Neural progenitor cell (in vitro differentiated cells): ENCODE data around the gene SMAD6. TPM values are rescaled to one million over a fixed set of nuclear protein-coding genes. Genes with fewer than 3 reads are reported as not detected.
A peak's percentile ranks its signal among the peaks of the same experiment; 100 is the strongest.

ENCODE experiments used
- DNase-seq: peaks from one replicate; pipeline ENCODE4 v3.0.0-alpha.2; 2016; ENCODE audit warnings: low spot score
- H2AFZ ChIP-seq: fragments of 200-600 bp; sonication (generic); replicated peaks from 2 replicates; pipeline ENCODE4 v1.6.1; 2016; ENCODE audit warnings: antibody characterized with exemption
- H3F3A ChIP-seq: fragments of 200-600 bp; sonication (generic); 2 replicates; pipeline ENCODE4 v1.6.1; 2016; ENCODE audit warnings: antibody characterized with exemption, low read depth
- H3K27ac ChIP-seq: fragments of 200-600 bp; sonication (generic); 2 replicates; pipeline ENCODE4 v1.5.1; 2016; ENCODE audit warnings: mild to moderate bottlenecking
- H3K27me3 ChIP-seq: fragments of 200-600 bp; sonication (generic); 2 replicates; pipeline ENCODE4 v1.6.1; 2016; ENCODE audit warnings: mild to moderate bottlenecking, moderate library complexity
- H3K36me3 ChIP-seq: fragments of 200-600 bp; sonication (generic); 2 replicates; pipeline ENCODE4 v1.5.1; 2016
- H3K4me1 ChIP-seq: fragments of 200-600 bp; sonication (generic); 2 replicates; pipeline ENCODE4 v1.6.1; 2016; ENCODE audit warnings: mixed run types
- H3K4me2 ChIP-seq: fragments of 200-600 bp; sonication (generic); 2 replicates; pipeline ENCODE4 v1.6.1; 2016
- H3K4me3 ChIP-seq: fragments of 200-600 bp; sonication (generic); 2 replicates; pipeline ENCODE4 v1.5.1; 2016
- H3K79me2 ChIP-seq: fragments of 200-600 bp; sonication (generic); 2 replicates; pipeline ENCODE4 v1.6.1; 2016; ENCODE audit warnings: low read depth
- H3K9ac ChIP-seq: fragments of 200-600 bp; sonication (generic); 2 replicates; pipeline ENCODE4 v1.6.1; 2016
- H3K9me3 ChIP-seq: fragments of 200-600 bp; sonication (generic); 2 replicates; pipeline ENCODE4 v1.5.1; 2016; ENCODE audit warnings: low read depth
- H4K20me1 ChIP-seq: fragments of 200-600 bp; sonication (generic); 2 replicates; pipeline ENCODE4 v1.6.1; 2016; ENCODE audit warnings: low read depth
- H3K27ac Mint-ChIP-seq: 3 replicates; pipeline ENCODE4 v1.8.0; 2021; ENCODE audit warnings: mixed read lengths
- H3K27me3 Mint-ChIP-seq: 2 replicates; pipeline ENCODE4 v1.8.0; 2022; ENCODE audit warnings: low read depth, mild to moderate bottlenecking, inconsistent platforms, moderate library complexity, mixed read lengths; ENCODE audit not compliant: insufficient read depth
- H3K36me3 Mint-ChIP-seq: 3 replicates; pipeline ENCODE4 v1.8.0; 2021; ENCODE audit warnings: mixed read lengths
- H3K4me1 Mint-ChIP-seq: 3 replicates; pipeline ENCODE4 v1.8.0; 2021; ENCODE audit warnings: mixed read lengths
- H3K4me3 Mint-ChIP-seq: 3 replicates; pipeline ENCODE4 v1.8.0; 2021; ENCODE audit warnings: mild to moderate bottlenecking, moderate library complexity, mixed read lengths
- H3K9me3 Mint-ChIP-seq: 3 replicates; pipeline ENCODE4 v1.8.0; 2020; ENCODE audit warnings: mixed read lengths
- EZH2 ChIP-seq: fragments of 200-600 bp; sonication (generic); IDR thresholded peaks from 2 replicates; pipeline ENCODE4 v1.6.1; 2017; ENCODE audit warnings: antibody characterized with exemption, mild to moderate bottlenecking, moderate library complexity
- EZH2phosphoT487 ChIP-seq: fragments of 200-600 bp; sonication (generic); IDR thresholded peaks from 2 replicates; pipeline ENCODE4 v1.6.1; 2017; ENCODE audit warnings: antibody characterized with exemption
- total RNA-seq: library from RNA; depleted of rRNA; stranded (reverse); fragments of >200 nt; gene quantifications from 2 replicates; pipeline ENCODE4 v1.2.3, GENCODE V29; 2015; ENCODE audit warnings: low replicate concordance
- TF ChIP-seq, protein P1 (sequence below): fragments of 200-600 bp; sonication (generic); IDR thresholded peaks from 2 replicates; pipeline ENCODE4 v1.5.1; 2017; ENCODE audit warnings: antibody characterized with exemption, mild to moderate bottlenecking

SMAD6 gene
- total RNA-seq, 1 donor from 2014 or later, result 3.4 TPM

DNA sequence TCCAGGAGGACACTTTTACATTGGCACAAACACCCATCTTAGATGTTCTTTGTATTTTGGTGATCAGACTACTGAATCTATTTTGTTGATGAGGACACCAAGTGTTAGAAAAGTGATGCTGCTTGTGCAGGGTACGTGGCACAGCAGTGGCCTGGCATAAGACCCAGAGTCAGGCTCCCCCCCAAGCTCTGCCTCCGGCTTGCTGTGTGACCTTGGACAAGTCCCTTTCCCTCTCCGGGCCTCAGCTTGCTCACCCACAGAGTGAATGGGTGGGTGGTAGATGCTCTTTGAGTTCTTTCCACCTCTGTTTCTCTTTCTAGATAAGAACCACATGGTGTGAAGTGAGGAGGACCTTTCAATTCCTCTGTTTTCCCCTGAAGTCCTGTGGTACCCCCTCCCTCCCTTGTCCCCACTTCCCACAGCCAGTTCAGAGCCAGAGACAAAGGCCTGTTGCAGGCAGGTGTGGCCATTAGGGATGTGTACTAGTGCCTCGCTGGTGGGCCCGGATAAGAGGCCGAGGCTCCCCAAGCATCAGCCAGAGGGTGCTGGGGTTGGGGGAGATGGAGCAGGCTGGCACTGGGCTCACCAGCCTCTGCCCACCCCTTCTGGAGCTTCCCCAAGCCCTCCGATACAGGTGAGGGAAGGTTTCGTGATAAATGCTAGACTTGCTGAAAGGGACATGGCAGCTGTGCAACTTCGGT lies 43.6 kb downstream of the SMAD6 start:
- peaks cover 16% of the 10 kb centered on the region for H3F3A ChIP-seq
- H3K4me3 Mint-ChIP-seq, result no peak overlapping the region
- H3K36me3 ChIP-seq, result no peaks in the 10 kb centered on the region
- no peak overlapping the region for H3K4me3 ChIP-seq
- H3K27ac Mint-ChIP-seq, result peak overlapping the region; percentile 89
- H3K27me3 ChIP-seq, result no peaks in the 10 kb centered on the region
- peaks cover 46% of the 10 kb centered on the region for H3K4me1 Mint-ChIP-seq
- no peak for TF ChIP-seq EZH2
- TF ChIP-seq, protein P1, sequence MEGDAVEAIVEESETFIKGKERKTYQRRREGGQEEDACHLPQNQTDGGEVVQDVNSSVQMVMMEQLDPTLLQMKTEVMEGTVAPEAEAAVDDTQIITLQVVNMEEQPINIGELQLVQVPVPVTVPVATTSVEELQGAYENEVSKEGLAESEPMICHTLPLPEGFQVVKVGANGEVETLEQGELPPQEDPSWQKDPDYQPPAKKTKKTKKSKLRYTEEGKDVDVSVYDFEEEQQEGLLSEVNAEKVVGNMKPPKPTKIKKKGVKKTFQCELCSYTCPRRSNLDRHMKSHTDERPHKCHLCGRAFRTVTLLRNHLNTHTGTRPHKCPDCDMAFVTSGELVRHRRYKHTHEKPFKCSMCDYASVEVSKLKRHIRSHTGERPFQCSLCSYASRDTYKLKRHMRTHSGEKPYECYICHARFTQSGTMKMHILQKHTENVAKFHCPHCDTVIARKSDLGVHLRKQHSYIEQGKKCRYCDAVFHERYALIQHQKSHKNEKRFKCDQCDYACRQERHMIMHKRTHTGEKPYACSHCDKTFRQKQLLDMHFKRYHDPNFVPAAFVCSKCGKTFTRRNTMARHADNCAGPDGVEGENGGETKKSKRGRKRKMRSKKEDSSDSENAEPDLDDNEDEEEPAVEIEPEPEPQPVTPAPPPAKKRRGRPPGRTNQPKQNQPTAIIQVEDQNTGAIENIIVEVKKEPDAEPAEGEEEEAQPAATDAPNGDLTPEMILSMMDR, result no peak
- no peak for TF ChIP-seq EZH2phosphoT487
- no peak overlapping the region for H3K9ac ChIP-seq
- peaks cover 26% of the 10 kb centered on the region for H4K20me1 ChIP-seq
- no peak for DNase-seq
- peaks cover 40% of the 10 kb centered on the region for H3K4me1 ChIP-seq
- no peaks in the 10 kb centered on the region for H3K9me3 Mint-ChIP-seq
- H3K27me3 Mint-ChIP-seq, result peaks cover 6% of the 10 kb centered on the region
- no peak overlapping the region for H3K27ac ChIP-seq
- H3K4me2 ChIP-seq, result peak overlapping the region; percentile 26
- no peaks in the 10 kb centered on the region for H3K9me3 ChIP-seq
- no peak overlapping the region for H2AFZ ChIP-seq
- peaks cover 4% of the 10 kb centered on the region for H3K36me3 Mint-ChIP-seq
- H3K79me2 ChIP-seq, result peaks cover 5% of the 10 kb centered on the region

DNA sequence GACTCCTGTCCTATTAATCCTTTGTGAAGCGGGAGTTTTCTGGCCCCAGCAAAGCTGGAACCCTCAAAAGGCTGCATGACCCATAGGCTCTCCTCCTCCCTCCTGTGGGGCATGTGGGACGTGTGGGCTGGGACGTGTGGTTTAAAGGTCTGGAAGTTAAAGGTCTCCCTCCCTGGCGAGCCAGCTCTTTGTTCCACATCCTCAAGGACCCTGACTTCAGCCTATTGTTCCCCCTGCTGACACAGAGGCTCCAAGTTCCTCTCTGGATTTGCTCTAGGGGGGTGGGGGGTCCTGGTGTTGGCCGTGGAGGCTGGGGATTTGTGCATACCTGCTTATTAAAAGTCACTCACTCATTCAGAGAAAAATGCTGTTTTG lies 44.2 kb downstream of the SMAD6 start:
- H3K79me2 ChIP-seq, result peaks cover 5% of the 10 kb centered on the region
- peaks cover 4% of the 10 kb centered on the region for H3K36me3 Mint-ChIP-seq
- no peaks in the 10 kb centered on the region for H3K27me3 ChIP-seq
- peaks cover 16% of the 10 kb centered on the region for H3F3A ChIP-seq
- H3K9me3 ChIP-seq, result no peaks in the 10 kb centered on the region
- peak overlapping the region; percentile 26 for H3K4me2 ChIP-seq
- no peaks in the 10 kb centered on the region for H3K9me3 Mint-ChIP-seq
- peaks cover 23% of the 10 kb centered on the region for H4K20me1 ChIP-seq
- no peaks in the 10 kb centered on the region for H3K36me3 ChIP-seq
- no peak overlapping the region for H2AFZ ChIP-seq
- peak overlapping the region; percentile 89 for H3K27ac Mint-ChIP-seq
- no peak overlapping the region for H3K4me3 Mint-ChIP-seq
- H3K9ac ChIP-seq, result no peak overlapping the region
- TF ChIP-seq EZH2phosphoT487 (no peak), EZH2 (no peak)
- TF ChIP-seq, protein P1, result no peak
- no peak overlapping the region for H3K4me3 ChIP-seq
- DNase-seq, result no peak
- H3K27ac ChIP-seq, result no peak overlapping the region
- H3K4me1 ChIP-seq, result peaks cover 44% of the 10 kb centered on the region
- peaks cover 46% of the 10 kb centered on the region for H3K4me1 Mint-ChIP-seq
- H3K27me3 Mint-ChIP-seq, result peaks cover 6% of the 10 kb centered on the region

DNA sequence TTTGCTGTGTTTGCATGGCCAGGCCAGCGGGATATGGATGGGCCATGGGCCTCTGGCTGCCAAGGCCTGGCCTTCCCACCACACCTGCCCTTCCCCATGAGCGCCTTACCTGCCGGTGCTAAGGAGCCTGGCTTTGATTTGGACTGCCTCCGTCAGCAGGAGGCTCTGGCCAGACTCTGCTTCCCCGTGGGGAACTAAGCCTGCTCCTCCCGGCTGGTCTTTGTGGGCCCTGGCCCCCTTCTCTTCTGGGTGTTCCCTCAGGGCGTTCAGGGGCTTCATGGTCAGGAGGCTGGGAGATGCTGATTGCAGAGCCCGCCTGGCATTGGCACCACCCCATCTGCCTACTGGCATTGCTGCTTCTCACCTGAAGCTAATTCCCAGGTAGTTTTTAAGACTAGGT lies 45.2 kb downstream of the SMAD6 start:
- H3K4me3 Mint-ChIP-seq, result no peak overlapping the region
- H2AFZ ChIP-seq, result no peak overlapping the region
- H3K9ac ChIP-seq, result no peak overlapping the region
- peak overlapping the region; percentile 35 for H3K4me2 ChIP-seq
- peaks cover 5% of the 10 kb centered on the region for H3K79me2 ChIP-seq
- peaks cover 45% of the 10 kb centered on the region for H3K4me1 Mint-ChIP-seq
- no peak overlapping the region for H3K4me3 ChIP-seq
- H3K9me3 Mint-ChIP-seq, result no peaks in the 10 kb centered on the region
- peaks cover 24% of the 10 kb centered on the region for H4K20me1 ChIP-seq
- no peaks in the 10 kb centered on the region for H3K27me3 ChIP-seq
- no peak for TF ChIP-seq EZH2phosphoT487
- TF ChIP-seq, protein P1, result no peak
- no peak for TF ChIP-seq EZH2
- no peak for DNase-seq
- no peaks in the 10 kb centered on the region for H3K36me3 ChIP-seq
- no peaks in the 10 kb centered on the region for H3K9me3 ChIP-seq
- H3K4me1 ChIP-seq, result peaks cover 44% of the 10 kb centered on the region
- H3F3A ChIP-seq, result peaks cover 16% of the 10 kb centered on the region
- H3K36me3 Mint-ChIP-seq, result peaks cover 7% of the 10 kb centered on the region
- no peak overlapping the region for H3K27ac Mint-ChIP-seq
- no peak overlapping the region for H3K27ac ChIP-seq
- H3K27me3 Mint-ChIP-seq, result peaks cover 6% of the 10 kb centered on the region
